ENCODE measurements around the gene ABCB11. TPM values are rescaled to one million over a fixed set of nuclear protein-coding genes. Genes with fewer than 3 reads are reported as not detected.
A peak's percentile ranks its signal among the peaks of the same experiment; 100 is the strongest.

The ABCB11 gene
- total RNA-seq, 4 donors from 2014 or later, result 0.18 to 0.54 TPM; not detected in 2

GRCh38 chr2:168926621-168927386 is 104.3 kb downstream of the ABCB11 start:
- Histone ChIP-seq H3K4me3 (no peak overlapping the region), H3K27ac (no peak overlapping the region), H3K36me3 (no peaks in the 10 kb centered on the region), H3K9me3 (no peaks in the 10 kb centered on the region), H3K27me3 (no peaks in the 10 kb centered on the region), H3K4me1 (no peaks in the 10 kb centered on the region)
- TF ChIP-seq POLR2A (IDR thresholded peaks at IDR 0.05), result no peak
- no peak for TF ChIP-seq CTCF (IDR thresholded peaks at IDR 0.05)
- DNase-seq, result no peak

GRCh38 chr2:168920504-168921157 is 110.5 kb downstream of the ABCB11 start:
- TF ChIP-seq CTCF (IDR thresholded peaks at IDR 0.05) (peak in 5 of 6 experiments; percentile 56 to 79 (median 74)), POLR2A (IDR thresholded peaks at IDR 0.05) (no peak)
- no peaks in the 10 kb centered on the region for H3K4me1 ChIP-seq
- no peaks in the 10 kb centered on the region for H3K9me3 ChIP-seq
- H3K27me3 ChIP-seq, result no peaks in the 10 kb centered on the region
- no peaks in the 10 kb centered on the region for H3K36me3 ChIP-seq
- no peak overlapping the region for H3K4me3 ChIP-seq
- DNase-seq, result no peak
- no peak overlapping the region for H3K27ac ChIP-seq

- H3K9me3 ChIP-seq, result no peaks in the 10 kb centered on the region
- no peak for DNase-seq
- no peaks in the 10 kb centered on the region for H3K27me3 ChIP-seq
- no peak overlapping the region for H3K4me3 ChIP-seq
- H3K27ac ChIP-seq, result no peak overlapping the region
- TF ChIP-seq POLR2A (IDR thresholded peaks at IDR 0.05), result no peak
- no peak for TF ChIP-seq CTCF (IDR thresholded peaks at IDR 0.05)
- no peaks in the 10 kb centered on the region for H3K36me3 ChIP-seq
- H3K4me1 ChIP-seq, result no peaks in the 10 kb centered on the region
Observed at GRCh38 chr2:168916331-168916675, 114.8 kb downstream of the ABCB11 start.

GRCh38 chr2:168915441-168916330 is 115.4 kb downstream of the ABCB11 start:
- Histone ChIP-seq H3K4me3 (no peak overlapping the region), H3K9me3 (no peaks in the 10 kb centered on the region), H3K27ac (no peak overlapping the region), H3K36me3 (no peaks in the 10 kb centered on the region), H3K27me3 (no peaks in the 10 kb centered on the region), H3K4me1 (no peaks in the 10 kb centered on the region)
- no peak for TF ChIP-seq CTCF (IDR thresholded peaks at IDR 0.05)
- no peak for TF ChIP-seq POLR2A (IDR thresholded peaks at IDR 0.05)
- DNase-seq, result no peak

GRCh38 chr2:168913495-168913894 is 117.6 kb downstream of the ABCB11 start:
- no peak for DNase-seq
- H3K4me1 ChIP-seq, result no peaks in the 10 kb centered on the region
- no peaks in the 10 kb centered on the region for H3K27me3 ChIP-seq
- TF ChIP-seq CTCF (IDR thresholded peaks at IDR 0.05) (no peak), POLR2A (IDR thresholded peaks at IDR 0.05) (no peak)
- no peak overlapping the region for H3K4me3 ChIP-seq
- no peaks in the 10 kb centered on the region for H3K9me3 ChIP-seq
- H3K36me3 ChIP-seq, result no peaks in the 10 kb centered on the region
- H3K27ac ChIP-seq, result no peak overlapping the region
